Right hindlimb (tissue), 1 donor: ENCODE results near the gene COG4.
A peak's percentile ranks its signal among the peaks of the same experiment; 100 is the strongest.

ENCODE experiments used
- DNase-seq: peaks from one replicate; pipeline ENCODE4 v3.0.0-alpha.2; 2018

Gene COG4

DNA sequence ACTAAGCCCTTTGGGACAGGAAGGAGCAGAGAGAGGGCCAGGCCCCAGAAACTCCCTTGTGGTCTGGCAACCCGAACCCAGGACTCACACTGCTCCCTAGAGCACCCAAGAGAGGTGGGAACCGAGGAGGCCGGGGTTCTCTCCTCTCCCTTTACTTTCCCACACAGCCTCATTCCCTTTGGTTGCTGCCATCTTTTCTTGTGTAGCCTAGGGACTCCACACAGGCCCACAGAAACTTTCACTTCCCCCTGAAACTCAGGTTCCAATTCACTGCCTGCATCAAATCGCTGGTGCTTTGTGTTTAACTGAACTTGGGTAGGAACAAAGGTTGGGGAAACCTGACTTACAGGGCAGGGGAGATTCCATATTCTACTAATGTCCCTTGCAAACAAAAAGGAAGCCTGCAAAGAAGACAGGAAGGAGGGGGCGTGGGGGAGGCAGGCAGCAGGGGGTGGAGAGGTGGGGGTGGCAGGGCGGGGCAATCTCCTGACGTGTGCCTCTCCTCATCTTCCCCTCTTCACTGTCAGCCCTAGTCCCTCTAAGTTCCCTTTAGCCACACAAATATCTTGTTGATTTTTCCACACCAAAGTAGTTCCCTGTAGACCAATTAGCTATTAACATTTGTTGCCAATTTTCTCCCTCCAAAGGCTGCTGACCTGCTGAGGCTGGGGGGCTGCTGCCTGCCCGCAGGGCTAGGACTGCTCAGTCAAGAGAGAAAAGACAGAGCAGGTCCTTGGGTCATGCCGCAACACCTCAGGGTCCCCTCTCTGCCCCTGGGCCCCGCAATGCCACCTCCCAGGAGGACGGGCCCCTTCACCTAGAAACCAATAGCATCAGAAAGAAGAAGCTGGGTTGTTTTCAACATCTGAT, 92.5 kb downstream of the COG4 start:
- peak; percentile 55 for DNase-seq
